HG03280 (cell line): ENCODE results near the gene UCHL1.
A peak's percentile ranks its signal among the peaks of the same experiment; 100 is the strongest.
"Not testable (repeated sequence)": the region's sequence is repeated elsewhere in the genome, so short reads cannot be mapped to it uniquely, and the experiment has no call there.

Source experiments
- ATAC-seq: cut with Tn5 transposase; IDR thresholded peaks from one replicate; pipeline ENCODE4 v1.9.1; 2021; ENCODE audit warnings: mild to moderate bottlenecking, moderate library complexity; ENCODE audit not compliant: unreplicated experiment

The UCHL1 gene

GRCh38 chr4:41236032-41236431 lies 20.7 kb upstream of the UCHL1 start:
- no peak for ATAC-seq

- ATAC-seq: no peak
These were observed 20.2 kb upstream of the UCHL1 start for GRCh38 chr4:41236508-41236907.

DNA sequence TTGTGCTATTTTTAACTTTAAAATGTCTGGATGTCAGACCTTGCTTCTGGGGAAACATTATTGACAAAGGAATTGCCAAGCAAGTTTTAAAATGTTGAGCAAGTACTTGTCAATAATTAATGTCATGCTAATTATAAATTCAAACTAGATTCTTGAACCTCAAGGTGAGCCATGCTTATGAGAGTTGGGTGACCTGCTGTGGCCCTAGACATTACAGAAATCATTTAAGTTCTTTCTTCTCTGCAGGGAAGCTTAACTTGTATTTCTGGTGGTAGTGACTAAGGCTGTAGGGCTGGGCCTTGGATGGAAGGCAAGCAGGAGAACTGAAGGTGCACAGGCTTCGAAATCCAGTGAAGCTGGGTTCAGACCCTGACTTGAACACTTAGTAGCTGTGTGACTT lies 14.8 kb upstream of the UCHL1 start:
- no peak for ATAC-seq

- ATAC-seq: no peak
These were observed 10.7 kb upstream of the UCHL1 start for GRCh38 chr4:41245983-41246382.

DNA sequence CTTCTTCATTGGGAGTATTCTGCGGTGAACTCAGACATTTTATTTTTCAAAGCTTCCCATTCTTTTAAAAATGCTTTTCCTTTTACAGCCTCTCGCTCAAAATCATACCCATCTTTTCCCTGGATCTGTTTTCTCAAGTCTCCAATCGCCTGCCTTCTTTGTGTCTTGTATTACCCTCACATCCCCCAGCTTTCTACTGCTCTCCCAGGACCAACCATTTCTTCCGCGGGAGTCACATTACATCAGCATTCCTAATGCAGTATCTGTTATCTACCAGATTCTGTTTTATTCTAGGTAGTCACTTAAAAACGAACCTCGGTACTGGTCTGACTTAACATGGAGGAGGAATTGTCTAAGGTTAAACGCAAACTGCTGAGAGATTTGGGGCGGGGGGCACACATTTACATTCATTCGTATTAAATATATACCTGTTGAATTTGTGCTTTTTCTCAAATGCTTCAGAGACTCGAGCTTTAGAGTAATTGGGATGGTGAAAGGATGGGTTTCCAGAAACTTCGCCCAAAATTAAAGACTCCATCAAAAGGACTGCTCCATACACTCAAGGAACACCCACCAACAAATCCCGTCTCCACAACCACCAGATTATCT lies 493 bp upstream of the UCHL1 start:
- no peak for ATAC-seq

GRCh38 chr4:41257257-41257901 lies 651 bp downstream of the UCHL1 start:
- peak; percentile 45 for ATAC-seq

DNA sequence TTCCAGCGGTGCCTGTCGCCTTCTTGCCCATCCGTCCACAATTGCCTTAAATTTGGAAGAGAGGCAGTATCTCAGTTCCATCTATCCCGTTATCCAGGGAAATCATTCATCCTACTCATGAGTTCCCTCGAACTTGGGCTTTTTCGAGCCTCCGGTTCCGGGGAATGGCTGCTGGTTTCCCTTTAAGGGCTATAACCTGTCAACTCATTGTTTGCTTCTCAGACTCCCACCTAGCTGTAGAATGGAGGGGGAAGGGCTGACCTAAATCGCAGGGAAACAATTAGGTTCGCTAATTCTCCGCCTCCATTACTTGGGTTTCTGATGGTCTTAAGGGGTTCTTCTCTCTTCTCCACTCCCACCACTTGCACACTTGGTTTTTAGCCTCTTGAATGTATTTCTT lies 1.2 kb downstream of the UCHL1 start:
- ATAC-seq: no peak

GRCh38 chr4:41258783-41259182 lies 2.1 kb downstream of the UCHL1 start:
- ATAC-seq: no peak

DNA sequence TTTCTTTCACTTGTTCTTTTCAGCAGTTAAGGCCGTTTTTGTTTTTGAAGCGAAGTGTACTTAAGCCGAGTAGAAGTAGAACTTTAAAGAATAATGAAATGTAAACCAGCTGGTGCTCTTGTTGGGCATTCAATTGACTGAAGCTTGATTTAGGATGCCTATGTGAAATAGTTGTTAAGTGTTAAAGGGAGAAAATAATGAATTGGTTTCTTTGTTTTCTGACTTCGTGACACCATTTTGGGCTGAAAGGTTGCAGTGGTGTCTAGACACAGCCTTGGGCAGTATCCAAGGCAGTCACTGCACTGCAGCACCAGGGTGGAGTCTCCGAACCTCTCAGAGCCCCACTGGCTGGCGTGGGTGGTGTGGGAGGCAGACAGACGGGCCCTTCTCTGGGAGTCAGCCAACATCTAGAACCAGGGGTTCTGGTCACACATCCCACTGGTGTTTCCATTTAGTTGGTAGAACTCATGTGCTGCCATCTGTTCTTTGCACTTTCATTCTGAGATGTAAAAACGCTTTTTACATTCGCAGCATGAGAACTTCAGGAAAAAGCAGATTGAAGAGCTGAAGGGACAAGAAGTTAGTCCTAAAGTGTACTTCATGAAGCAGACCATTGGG lies 3.5 kb downstream of the UCHL1 start:
- no peak for ATAC-seq

DNA sequence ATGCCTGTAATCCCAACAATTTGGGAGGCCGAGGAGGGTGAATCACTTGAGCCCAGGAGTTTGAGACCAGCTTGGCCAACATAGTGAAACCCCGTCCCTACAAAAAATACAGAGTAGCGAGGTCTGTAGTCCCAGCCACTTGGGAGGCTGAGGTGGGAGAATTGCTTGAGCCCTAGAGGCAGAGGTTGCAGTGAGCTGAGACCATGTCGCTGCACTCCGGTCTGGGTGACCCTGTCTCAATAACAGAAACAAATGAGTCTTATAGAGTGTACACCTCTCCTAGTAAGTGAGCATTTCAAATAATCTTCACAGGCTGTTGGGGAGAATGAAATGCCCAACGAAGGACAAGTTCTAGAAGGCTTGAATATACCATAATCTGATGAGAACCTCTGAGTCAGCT lies 5.5 kb downstream of the UCHL1 start:
- ATAC-seq: no peak

DNA sequence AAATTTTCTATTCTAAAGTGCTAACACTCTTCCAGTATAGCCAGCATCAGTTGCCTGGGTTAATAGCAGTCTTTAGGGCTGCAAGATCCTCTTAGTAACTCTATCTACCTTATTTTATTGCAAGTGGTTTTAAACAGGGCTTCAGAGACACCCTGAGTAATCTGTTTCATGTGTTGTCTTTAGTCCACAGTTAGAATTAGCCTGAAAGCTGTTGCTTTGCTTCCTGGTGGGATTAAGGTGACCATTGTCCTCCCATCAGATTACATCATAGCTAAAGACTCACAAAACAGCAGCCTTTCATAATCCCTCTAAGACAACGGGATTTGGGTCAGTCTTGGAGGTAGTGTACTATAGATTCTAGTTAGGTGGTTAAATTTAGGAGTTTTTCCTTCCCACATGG lies 7.5 kb downstream of the UCHL1 start:
- no peak for ATAC-seq

DNA sequence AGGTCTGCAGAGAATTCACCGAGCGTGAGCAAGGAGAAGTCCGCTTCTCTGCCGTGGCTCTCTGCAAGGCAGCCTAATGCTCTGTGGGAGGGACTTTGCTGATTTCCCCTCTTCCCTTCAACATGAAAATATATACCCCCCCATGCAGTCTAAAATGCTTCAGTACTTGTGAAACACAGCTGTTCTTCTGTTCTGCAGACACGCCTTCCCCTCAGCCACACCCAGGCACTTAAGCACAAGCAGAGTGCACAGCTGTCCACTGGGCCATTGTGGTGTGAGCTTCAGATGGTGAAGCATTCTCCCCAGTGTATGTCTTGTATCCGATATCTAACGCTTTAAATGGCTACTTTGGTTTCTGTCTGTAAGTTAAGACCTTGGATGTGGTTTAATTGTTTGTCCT lies 11.3 kb downstream of the UCHL1 start:
- no peak for ATAC-seq

- no peak for ATAC-seq
These were observed 12.2 kb downstream of the UCHL1 start for GRCh38 chr4:41268721-41269517.

DNA sequence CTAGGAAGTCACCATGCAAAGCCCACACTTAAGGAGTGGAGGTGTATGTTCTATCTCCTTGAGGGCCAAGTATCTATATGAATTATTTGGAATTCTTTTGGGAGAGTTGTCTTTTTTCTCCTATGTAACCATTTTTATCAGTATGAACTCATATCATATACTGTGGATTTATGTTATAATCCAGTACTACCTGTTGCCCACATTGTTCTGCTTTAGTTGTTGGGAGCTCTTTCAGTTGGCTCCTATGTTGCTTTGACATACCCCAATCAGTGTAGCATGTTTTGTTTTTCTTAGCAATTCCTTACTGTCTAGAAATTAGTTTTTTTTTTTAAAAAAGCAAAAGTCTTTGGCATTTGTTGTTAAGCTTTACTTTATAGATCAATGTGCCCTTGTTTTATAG lies 13.0 kb downstream of the UCHL1 start:
- no peak for ATAC-seq

GRCh38 chr4:41275931-41276330 lies 19.2 kb downstream of the UCHL1 start:
- not testable (repeated sequence) for ATAC-seq

DNA sequence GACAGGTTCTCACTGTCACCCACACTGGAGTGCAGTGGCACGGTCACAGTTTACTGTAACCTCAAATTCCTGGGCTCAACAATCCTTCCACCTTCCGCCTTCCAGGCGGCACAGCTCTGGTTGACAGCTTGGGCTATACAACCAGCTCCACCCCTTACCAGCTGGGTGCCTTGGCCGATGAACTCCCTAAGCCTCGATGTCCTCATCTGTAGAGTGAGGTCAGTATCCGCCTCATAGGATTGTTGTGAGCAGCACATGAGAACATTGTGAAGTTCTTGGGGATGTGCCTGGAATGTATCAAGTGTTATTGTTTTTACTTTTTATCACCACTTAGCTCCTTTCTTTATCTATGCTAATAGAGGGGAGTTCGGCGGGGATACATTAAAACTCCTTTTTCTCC lies 23.3 kb downstream of the UCHL1 start:
- no peak for ATAC-seq

DNA sequence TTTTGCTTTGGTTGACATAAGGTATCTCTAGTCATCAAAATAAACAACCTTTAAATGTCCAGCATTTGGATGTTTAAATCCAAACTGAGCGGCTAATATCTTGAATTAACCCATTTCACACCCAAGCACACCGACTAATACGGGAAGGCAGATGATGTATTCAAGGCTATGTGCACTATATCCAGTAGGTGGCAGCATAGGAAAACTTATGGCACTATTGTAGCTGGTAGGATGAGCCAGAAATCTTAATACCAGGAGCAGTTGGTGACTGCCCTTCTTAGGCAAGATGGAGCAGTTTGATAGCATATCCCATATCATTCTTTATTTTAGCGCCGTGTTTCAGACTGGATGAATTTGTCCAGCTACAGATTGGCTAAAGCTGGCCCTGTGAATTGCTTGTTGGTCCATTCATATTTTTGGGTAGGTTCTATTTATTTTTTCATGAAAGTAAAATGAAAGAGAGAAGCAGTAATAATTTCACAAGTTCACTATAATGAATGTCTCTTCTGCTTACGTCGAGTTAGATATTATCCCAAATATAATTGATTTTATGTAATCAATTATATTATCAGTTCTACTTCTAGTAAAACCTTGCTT lies 24.4 kb downstream of the UCHL1 start:
- ATAC-seq: peak; percentile 95

DNA sequence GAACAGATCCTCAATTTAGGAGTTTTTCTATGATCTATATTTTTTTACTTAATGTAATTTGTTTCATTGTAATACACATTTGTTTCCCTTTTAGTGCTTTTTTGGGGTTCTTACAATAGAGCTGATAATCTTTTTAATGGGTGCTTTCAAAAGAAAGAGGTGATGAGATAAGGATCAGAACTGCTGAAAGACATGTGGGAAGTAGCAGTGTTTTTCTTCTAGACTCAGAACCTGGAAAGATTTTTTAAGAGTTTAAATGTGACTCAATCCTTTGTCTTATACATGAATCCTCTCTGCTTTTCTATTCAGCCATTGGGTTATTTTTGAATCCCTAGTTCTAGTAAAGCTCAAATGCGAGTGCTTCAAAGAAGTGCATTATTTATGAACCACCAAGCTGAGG lies 25.6 kb downstream of the UCHL1 start:
- no peak for ATAC-seq

DNA sequence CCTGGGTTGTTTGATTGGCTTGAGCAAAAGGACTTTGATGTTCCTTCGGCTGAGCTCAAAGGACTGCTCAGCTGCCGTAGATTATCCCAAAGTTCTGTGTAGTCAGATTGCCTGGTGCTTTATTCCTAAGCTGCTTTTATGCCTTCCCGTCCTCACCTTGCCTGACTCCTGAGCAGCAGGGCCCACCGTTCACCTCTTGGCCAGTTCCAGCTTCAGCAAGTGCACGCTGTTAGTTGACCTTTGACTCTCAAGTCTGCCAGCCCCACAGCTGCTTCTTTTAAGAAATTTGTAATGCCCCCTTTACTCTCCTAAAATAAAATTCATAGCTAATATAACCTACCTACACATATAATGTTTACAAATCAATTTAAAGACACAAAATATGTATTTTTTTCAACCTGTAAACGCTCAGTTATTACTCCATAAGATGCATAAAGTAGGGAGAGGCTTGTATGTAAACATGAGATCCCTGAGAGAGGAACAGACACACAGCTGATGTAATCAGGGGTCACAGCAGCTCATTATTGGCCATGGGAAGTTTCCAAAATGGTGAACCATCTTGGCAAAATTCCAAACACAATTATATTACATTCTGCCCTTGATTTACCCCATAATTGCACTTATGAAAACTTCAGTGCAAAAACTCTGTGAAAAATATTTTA lies 28.6 kb downstream of the UCHL1 start:
- ATAC-seq: no peak

DNA sequence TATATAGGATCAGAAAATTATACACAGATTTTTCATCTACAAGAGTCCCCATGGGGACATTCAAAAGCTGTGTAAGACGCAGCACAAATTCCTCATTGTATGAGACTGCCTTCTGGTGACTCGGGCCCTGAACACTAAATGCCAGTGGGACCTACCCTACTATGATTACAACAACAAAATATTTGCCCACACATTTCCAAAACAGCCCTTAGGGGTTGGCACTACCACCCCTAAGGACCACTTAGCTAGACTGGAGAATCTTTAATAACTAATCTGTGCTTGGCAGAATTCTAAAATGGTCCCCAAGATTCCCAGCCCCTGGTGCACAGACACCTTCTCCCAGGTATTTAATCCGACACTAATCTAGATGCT lies 29.1 kb downstream of the UCHL1 start:
- no peak for ATAC-seq

- no peak for ATAC-seq
These were observed 30.3 kb downstream of the UCHL1 start for GRCh38 chr4:41287005-41287404.
